HEK293 (cell line): Measurements from ENCODE around the gene FSIP1.

Experiments used
- YY1 ChIP-seq: fragments of 450-650 bp; formaldehyde crosslinking; IDR thresholded peaks from 2 replicates; pipeline ENCODE4 v1.5.1; 2018; ENCODE audit warnings: missing biosample characterization, missing genetic modification characterization
- ZNF473 ChIP-seq: fragments of 450-650 bp; formaldehyde crosslinking; IDR thresholded peaks from 2 replicates; pipeline ENCODE4 v1.5.1; 2017; ENCODE audit warnings: missing biosample characterization, missing genetic modification characterization
- ZNF843 ChIP-seq: fragments of 450-650 bp; formaldehyde crosslinking; IDR thresholded peaks from 2 replicates; pipeline ENCODE4 v1.5.1; 2016; ENCODE audit warnings: missing biosample characterization, missing genetic modification characterization
- TF ChIP-seq, protein P1 (sequence below): fragments of 450-650 bp; formaldehyde crosslinking; IDR thresholded peaks from 2 replicates; pipeline ENCODE4 v1.5.1; 2016; ENCODE audit warnings: missing biosample characterization, missing genetic modification characterization
- TF ChIP-seq, protein P2 (sequence below): fragments of 450-650 bp; formaldehyde crosslinking; optimal IDR thresholded peaks from 2 replicates; pipeline ENCODE3; 2016; ENCODE audit warnings: missing biosample characterization, mild to moderate bottlenecking, missing genetic modification characterization
- TF ChIP-seq, protein P3 (sequence below): fragments of 450-650 bp; formaldehyde crosslinking; IDR thresholded peaks from 2 replicates; pipeline ENCODE4 v1.5.1; 2016; ENCODE audit warnings: missing biosample characterization, missing genetic modification characterization
- TF ChIP-seq, protein P4 (sequence below): fragments of 450-650 bp; formaldehyde crosslinking; IDR thresholded peaks from 2 replicates; pipeline ENCODE4 v1.5.1; 2016; ENCODE audit warnings: missing biosample characterization, missing genetic modification characterization, borderline replicate concordance

DNA sequence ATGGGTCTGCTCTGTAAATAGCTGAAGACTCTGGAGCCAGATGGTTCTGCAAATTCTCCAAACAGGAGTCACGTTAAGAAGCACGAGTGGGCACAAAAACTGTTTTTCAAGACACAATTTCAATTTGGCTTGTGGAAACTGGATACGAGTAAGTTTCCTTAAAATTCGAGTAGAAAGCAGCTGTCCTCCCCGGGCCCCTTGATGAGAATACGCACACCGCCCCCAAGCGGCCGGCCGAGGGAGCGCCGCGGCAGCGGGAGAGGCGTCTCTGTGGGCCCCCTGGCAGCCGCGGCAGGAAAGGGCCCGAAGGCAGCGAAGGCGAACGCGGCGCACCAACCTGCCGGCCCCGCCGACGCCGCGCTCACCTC, 202.5 kb downstream of the FSIP1 start:
- TF ChIP-seq ZNF843 (no peak), YY1 (tag by site-specific recombination) (no peak), ZNF473 (tag by site-specific recombination) (no peak)
- TF ChIP-seq, protein P1, sequence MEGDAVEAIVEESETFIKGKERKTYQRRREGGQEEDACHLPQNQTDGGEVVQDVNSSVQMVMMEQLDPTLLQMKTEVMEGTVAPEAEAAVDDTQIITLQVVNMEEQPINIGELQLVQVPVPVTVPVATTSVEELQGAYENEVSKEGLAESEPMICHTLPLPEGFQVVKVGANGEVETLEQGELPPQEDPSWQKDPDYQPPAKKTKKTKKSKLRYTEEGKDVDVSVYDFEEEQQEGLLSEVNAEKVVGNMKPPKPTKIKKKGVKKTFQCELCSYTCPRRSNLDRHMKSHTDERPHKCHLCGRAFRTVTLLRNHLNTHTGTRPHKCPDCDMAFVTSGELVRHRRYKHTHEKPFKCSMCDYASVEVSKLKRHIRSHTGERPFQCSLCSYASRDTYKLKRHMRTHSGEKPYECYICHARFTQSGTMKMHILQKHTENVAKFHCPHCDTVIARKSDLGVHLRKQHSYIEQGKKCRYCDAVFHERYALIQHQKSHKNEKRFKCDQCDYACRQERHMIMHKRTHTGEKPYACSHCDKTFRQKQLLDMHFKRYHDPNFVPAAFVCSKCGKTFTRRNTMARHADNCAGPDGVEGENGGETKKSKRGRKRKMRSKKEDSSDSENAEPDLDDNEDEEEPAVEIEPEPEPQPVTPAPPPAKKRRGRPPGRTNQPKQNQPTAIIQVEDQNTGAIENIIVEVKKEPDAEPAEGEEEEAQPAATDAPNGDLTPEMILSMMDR: peak; percentile 50; the same call in 1 of the 2 replicates
- TF ChIP-seq, protein P2, sequence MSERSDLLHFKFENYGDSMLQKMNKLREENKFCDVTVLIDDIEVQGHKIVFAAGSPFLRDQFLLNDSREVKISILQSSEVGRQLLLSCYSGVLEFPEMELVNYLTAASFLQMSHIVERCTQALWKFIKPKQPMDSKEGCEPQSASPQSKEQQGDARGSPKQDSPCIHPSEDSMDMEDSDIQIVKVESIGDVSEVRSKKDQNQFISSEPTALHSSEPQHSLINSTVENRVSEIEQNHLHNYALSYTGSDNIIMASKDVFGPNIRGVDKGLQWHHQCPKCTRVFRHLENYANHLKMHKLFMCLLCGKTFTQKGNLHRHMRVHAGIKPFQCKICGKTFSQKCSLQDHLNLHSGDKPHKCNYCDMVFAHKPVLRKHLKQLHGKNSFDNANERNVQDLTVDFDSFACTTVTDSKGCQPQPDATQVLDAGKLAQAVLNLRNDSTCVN (tag by site-specific recombination): no peak
- TF ChIP-seq, protein P3, sequence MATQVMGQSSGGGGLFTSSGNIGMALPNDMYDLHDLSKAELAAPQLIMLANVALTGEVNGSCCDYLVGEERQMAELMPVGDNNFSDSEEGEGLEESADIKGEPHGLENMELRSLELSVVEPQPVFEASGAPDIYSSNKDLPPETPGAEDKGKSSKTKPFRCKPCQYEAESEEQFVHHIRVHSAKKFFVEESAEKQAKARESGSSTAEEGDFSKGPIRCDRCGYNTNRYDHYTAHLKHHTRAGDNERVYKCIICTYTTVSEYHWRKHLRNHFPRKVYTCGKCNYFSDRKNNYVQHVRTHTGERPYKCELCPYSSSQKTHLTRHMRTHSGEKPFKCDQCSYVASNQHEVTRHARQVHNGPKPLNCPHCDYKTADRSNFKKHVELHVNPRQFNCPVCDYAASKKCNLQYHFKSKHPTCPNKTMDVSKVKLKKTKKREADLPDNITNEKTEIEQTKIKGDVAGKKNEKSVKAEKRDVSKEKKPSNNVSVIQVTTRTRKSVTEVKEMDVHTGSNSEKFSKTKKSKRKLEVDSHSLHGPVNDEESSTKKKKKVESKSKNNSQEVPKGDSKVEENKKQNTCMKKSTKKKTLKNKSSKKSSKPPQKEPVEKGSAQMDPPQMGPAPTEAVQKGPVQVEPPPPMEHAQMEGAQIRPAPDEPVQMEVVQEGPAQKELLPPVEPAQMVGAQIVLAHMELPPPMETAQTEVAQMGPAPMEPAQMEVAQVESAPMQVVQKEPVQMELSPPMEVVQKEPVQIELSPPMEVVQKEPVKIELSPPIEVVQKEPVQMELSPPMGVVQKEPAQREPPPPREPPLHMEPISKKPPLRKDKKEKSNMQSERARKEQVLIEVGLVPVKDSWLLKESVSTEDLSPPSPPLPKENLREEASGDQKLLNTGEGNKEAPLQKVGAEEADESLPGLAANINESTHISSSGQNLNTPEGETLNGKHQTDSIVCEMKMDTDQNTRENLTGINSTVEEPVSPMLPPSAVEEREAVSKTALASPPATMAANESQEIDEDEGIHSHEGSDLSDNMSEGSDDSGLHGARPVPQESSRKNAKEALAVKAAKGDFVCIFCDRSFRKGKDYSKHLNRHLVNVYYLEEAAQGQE (tag by site-specific recombination): no peak
- TF ChIP-seq, protein P4, sequence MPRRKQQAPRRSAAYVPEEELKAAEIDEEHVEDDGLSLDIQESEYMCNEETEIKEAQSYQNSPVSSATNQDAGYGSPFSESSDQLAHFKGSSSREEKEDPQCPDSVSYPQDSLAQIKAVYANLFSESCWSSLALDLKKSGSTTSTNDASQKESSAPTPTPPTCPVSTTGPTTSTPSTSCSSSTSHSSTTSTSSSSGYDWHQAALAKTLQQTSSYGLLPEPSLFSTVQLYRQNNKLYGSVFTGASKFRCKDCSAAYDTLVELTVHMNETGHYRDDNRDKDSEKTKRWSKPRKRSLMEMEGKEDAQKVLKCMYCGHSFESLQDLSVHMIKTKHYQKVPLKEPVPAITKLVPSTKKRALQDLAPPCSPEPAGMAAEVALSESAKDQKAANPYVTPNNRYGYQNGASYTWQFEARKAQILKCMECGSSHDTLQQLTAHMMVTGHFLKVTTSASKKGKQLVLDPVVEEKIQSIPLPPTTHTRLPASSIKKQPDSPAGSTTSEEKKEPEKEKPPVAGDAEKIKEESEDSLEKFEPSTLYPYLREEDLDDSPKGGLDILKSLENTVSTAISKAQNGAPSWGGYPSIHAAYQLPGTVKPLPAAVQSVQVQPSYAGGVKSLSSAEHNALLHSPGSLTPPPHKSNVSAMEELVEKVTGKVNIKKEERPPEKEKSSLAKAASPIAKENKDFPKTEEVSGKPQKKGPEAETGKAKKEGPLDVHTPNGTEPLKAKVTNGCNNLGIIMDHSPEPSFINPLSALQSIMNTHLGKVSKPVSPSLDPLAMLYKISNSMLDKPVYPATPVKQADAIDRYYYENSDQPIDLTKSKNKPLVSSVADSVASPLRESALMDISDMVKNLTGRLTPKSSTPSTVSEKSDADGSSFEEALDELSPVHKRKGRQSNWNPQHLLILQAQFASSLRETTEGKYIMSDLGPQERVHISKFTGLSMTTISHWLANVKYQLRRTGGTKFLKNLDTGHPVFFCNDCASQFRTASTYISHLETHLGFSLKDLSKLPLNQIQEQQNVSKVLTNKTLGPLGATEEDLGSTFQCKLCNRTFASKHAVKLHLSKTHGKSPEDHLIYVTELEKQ: no peak
